Astrocyte of the cerebellum (primary cell): ENCODE data around the gene IPCEF1.

Source experiments
- DNase-seq: peaks from one replicate; pipeline ENCODE4 v3.0.0-alpha.2; 2011; ENCODE audit warnings: low read depth
- H3K4me3 ChIP-seq: 2 replicates; pipeline ENCODE4 v1.5.1; 2011; ENCODE audit warnings: mild to moderate bottlenecking, low read depth, low read length, moderate library complexity
- in situ Hi-C: cut with HindIII; loops from 2 replicates; pipeline ENCODE4 v1.10.0; 2017; ENCODE audit warnings: low sequenced_read_pairs
- TF ChIP-seq, protein P1 (sequence below): IDR thresholded peaks from 2 replicates; pipeline ENCODE4 v1.5.1; 2012; ENCODE audit warnings: low read length, low read depth, moderate library complexity, mild to moderate bottlenecking; ENCODE audit errors: missing control alignments

IPCEF1 gene

DNA sequence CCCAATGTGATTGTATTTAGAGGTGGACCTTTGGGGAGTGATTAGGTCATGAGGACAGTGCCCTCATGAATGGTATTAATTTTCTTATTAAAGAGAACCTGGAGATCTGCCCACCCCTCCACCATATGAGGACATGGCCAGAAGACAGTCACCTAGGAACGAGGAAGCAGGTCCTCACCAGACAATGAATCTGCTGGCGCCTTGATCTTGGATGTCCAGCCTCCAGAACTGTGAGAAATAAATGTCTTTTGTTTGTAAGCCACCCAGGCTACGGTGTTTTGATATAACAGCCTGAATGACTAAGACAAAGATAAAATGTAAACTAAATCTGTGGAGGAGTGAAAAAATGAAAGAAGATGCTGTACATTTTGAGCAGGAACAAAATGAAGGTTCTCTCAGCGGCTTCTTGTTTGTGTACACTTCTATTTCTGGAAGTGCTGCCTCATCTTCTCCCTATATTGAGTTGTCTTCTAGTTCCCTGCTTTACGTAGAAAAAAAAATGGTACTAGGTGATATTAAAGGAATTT is 1.5 kb upstream of the IPCEF1 start:
- in situ Hi-C loops: no loop called here
- H3K4me3 ChIP-seq: no peak overlapping the region
- TF ChIP-seq, protein P1, sequence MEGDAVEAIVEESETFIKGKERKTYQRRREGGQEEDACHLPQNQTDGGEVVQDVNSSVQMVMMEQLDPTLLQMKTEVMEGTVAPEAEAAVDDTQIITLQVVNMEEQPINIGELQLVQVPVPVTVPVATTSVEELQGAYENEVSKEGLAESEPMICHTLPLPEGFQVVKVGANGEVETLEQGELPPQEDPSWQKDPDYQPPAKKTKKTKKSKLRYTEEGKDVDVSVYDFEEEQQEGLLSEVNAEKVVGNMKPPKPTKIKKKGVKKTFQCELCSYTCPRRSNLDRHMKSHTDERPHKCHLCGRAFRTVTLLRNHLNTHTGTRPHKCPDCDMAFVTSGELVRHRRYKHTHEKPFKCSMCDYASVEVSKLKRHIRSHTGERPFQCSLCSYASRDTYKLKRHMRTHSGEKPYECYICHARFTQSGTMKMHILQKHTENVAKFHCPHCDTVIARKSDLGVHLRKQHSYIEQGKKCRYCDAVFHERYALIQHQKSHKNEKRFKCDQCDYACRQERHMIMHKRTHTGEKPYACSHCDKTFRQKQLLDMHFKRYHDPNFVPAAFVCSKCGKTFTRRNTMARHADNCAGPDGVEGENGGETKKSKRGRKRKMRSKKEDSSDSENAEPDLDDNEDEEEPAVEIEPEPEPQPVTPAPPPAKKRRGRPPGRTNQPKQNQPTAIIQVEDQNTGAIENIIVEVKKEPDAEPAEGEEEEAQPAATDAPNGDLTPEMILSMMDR: no peak
- no peak for DNase-seq

DNA sequence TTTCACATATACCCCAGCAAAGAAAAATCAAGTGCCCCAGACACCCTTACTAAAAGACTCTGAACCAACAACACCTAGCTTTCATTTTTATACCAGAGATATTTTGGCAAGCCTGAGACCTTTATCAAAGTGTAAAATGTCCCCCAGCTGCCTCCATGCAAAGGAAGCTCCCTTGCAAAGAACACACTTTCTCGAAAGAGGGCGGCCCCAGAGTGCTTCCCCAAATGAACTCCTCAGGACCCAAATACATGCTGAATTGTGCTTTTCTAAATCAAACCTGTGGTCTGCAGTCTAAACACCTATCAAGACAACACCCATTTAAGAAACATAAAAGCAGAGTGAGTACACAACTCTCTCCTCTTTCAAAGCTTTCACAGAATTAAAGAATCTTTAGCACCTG is 490 bp downstream of the IPCEF1 start:
- no peak for DNase-seq
- in situ Hi-C loops: no loop called here
- TF ChIP-seq, protein P1: no peak
- no peak overlapping the region for H3K4me3 ChIP-seq

DNA sequence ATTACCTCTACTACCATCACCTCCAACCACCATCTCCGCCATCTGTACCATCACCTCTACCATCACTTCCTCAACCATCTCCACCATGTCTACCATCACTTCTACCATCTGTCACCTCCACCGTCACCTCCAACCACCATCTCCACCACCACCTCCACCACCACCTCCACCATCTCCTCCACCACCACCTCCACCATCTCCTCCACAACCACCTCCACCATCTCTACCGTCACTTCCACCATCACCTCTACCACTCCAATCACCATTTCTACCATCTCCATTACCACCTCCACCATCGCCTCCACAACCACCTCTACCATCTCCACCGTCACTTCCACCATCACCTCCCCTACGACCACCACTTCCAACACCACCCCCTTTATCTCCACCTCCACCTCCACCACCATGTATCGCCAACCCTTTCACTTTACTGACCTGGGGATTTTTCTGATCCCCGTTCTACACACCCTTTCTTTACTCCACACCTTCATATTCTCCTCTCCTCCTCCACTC is 2.3 kb downstream of the IPCEF1 start:
- no peak for DNase-seq
- TF ChIP-seq, protein P1: no peak
- in situ Hi-C loops: no loop called here

DNA sequence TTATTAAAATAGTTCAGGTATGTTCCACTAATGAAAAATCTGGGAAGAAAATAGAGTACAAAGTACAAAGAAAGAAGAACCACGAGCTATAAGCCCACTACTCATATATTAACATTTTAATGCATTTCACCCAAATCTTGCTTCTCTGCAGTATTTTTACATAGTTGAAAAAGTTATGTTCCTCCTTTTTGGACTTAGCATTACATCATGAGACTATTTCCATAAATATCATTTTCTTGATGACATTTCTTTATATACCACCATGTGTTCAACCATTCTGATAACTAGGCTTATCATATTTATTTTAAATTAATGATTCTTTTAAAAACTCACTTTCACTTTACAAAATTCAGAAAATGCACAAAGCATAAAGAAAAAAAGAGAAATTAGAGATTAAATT is 3.0 kb downstream of the IPCEF1 start:
- TF ChIP-seq, protein P1: no peak
- in situ Hi-C loops: no loop called here
- no peak for DNase-seq
- no peak overlapping the region for H3K4me3 ChIP-seq

More for the DNA sequence above, 2.3 kb downstream of the IPCEF1 start:
- H3K4me3 ChIP-seq: no peak overlapping the region

DNA sequence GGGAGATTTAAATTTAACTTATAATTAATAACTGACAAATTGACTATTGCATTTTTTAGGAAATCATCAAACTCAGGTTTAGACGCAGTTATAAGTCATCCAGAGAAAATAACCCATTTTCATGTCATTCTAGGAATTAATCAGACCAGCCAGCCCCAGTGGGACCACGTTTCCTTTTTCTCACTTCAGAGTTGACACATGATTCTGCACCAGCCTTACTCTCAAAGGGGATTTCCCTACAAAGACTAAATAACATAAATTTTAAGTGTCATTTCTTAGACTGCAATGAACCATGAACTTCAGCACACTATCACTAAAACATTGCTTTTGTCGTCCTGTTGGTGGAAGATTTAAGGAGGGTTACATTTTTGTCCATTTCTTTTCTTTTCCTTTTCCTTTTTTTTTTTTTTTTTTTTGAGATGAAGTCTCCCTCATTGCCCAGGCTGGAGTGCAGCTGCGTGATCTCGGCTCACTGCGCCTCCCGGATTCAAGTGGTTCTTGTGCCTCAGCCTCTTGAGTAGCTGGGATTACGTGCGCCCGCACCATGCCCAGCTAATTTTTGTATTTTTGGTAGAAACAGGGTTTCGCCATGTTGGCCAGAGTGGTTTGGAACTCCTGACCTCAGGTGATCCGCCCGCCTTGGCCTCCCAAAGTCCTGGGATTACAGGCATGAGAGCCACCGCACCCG is 3.6 kb downstream of the IPCEF1 start:
- in situ Hi-C loops: no loop called here
- no peak for DNase-seq
- TF ChIP-seq, protein P1: no peak
- no peak overlapping the region for H3K4me3 ChIP-seq

DNA sequence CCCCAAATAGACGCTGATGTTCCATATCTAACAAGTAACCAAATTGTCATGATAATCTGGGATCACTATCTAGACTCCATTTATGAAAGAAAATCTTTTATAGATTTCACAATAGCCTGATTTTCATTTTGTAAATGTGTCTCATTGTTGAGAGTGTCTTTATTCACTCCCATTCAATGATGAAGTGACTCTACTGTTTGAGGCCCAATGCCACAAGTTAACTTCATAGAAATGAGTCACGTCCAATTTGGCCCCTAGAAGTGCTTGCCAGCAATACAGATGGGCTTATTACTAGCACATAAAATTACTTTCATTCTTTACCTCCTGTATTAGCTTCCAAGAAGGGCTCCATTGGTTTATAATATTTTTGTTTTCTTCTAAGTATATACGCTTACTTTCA is 6.3 kb downstream of the IPCEF1 start:
- no peak overlapping the region for H3K4me3 ChIP-seq
- TF ChIP-seq, protein P1: no peak
- DNase-seq: no peak
- in situ Hi-C loops: no loop called here
